Erythroblast (primary cell): ENCODE measurements around the gene SERPINA9.
A peak's percentile ranks its signal among the peaks of the same experiment; 100 is the strongest.
"Not testable (repeated sequence)": the region's sequence is repeated elsewhere in the genome, so short reads cannot be mapped to it uniquely, and the experiment has no call there.

Experiments used
- DNase-seq, 2 experiments: peaks; one replicate each; lab custom pipeline; 2025; lab: John Stamatoyannopoulos, UW
- GATA1 ChIP-seq: IDR thresholded peaks from 2 replicates; pipeline ENCODE4 v1.6.1; 2011; ENCODE audit warnings: low read depth, mild to moderate bottlenecking, control low read depth, low read length, moderate library complexity
- POLR2A ChIP-seq: IDR thresholded peaks from 2 replicates; pipeline ENCODE4 v1.6.1; 2011; ENCODE audit warnings: mild to moderate bottlenecking, low read length

SERPINA9 gene

GRCh38 chr14:94501588-94502516, 25.9 kb upstream of the SERPINA9 start:
- no peak for DNase-seq
- TF ChIP-seq POLR2A (no peak), GATA1 (no peak)

GRCh38 chr14:94500264-94500663, 24.3 kb upstream of the SERPINA9 start:
- TF ChIP-seq GATA1 (no peak), POLR2A (no peak)
- no peak for DNase-seq

GRCh38 chr14:94499673-94500072, 23.7 kb upstream of the SERPINA9 start:
- TF ChIP-seq POLR2A (no peak), GATA1 (no peak)

GRCh38 chr14:94498215-94498614, 22.2 kb upstream of the SERPINA9 start:
- TF ChIP-seq POLR2A (no peak), GATA1 (no peak)
- no peak for DNase-seq

More at GRCh38 chr14:94499673-94500072, 23.7 kb upstream of the SERPINA9 start:
- DNase-seq, result no peak

- TF ChIP-seq POLR2A (no peak), GATA1 (no peak)
Observed at GRCh38 chr14:94494085-94494484, 18.1 kb upstream of the SERPINA9 start.

GRCh38 chr14:94491511-94491910, 15.5 kb upstream of the SERPINA9 start:
- no peak for DNase-seq
- TF ChIP-seq GATA1, result no peak
- TF ChIP-seq POLR2A, result no peak

More at GRCh38 chr14:94494085-94494484, 18.1 kb upstream of the SERPINA9 start:
- DNase-seq, result no peak

GRCh38 chr14:94489336-94489735, 13.3 kb upstream of the SERPINA9 start:
- DNase-seq, result no peak
- TF ChIP-seq POLR2A (no peak), GATA1 (no peak)

GRCh38 chr14:94486883-94487282, 10.9 kb upstream of the SERPINA9 start:
- TF ChIP-seq POLR2A (no peak), GATA1 (no peak)
- DNase-seq, result no peak

GRCh38 chr14:94485944-94486841, 10.2 kb upstream of the SERPINA9 start:
- DNase-seq, result peak; percentile 14 to 47
- TF ChIP-seq GATA1, result no peak
- no peak for TF ChIP-seq POLR2A

- no peak for DNase-seq
- TF ChIP-seq GATA1 (no peak), POLR2A (no peak)
Observed at GRCh38 chr14:94484481-94484880, 8.5 kb upstream of the SERPINA9 start.

GRCh38 chr14:94483729-94484275, 7.8 kb upstream of the SERPINA9 start:
- TF ChIP-seq GATA1 (no peak), POLR2A (no peak)
- no peak for DNase-seq

- no peak for DNase-seq
- TF ChIP-seq GATA1, result no peak
- no peak for TF ChIP-seq POLR2A
Observed at GRCh38 chr14:94483071-94483451, 7.1 kb upstream of the SERPINA9 start.

- not testable (repeated sequence) for DNase-seq
Observed at GRCh38 chr14:94482132-94483070, 6.4 kb upstream of the SERPINA9 start.
